Globus pallidus (tissue), 1 donor: ENCODE measurements around the gene HNF1A.

ENCODE experiments used
- DNase-seq: peaks from one replicate; pipeline ENCODE4 v3.0.0-alpha.2; 2015; ENCODE audit warnings: low spot score

The HNF1A gene

GRCh38 chr12:120988658-120989057, 10.3 kb downstream of the HNF1A start:
- no peak for DNase-seq

- DNase-seq, result no peak
Measured at GRCh38 chr12:120989687-120990086, 11.3 kb downstream of the HNF1A start.

- DNase-seq, result no peak
Measured at GRCh38 chr12:120990487-120991055, 12.2 kb downstream of the HNF1A start.

- DNase-seq, result no peak
Measured at GRCh38 chr12:120991965-120992364, 13.6 kb downstream of the HNF1A start.

- no peak for DNase-seq
Measured at GRCh38 chr12:120992989-120993388, 14.6 kb downstream of the HNF1A start.

- no peak for DNase-seq
Measured at GRCh38 chr12:120993496-120993895, 15.2 kb downstream of the HNF1A start.

- DNase-seq, result no peak
Measured at GRCh38 chr12:120994059-120994458, 15.7 kb downstream of the HNF1A start.

GRCh38 chr12:120994589-120995337, 16.4 kb downstream of the HNF1A start:
- DNase-seq, result no peak

- DNase-seq, result no peak
Measured at GRCh38 chr12:120996133-120996746, 17.9 kb downstream of the HNF1A start.

- no peak for DNase-seq
Measured at GRCh38 chr12:120997448-120997847, 19.1 kb downstream of the HNF1A start.

- no peak for DNase-seq
Measured at GRCh38 chr12:120998435-120998834, 20.1 kb downstream of the HNF1A start.

- no peak for DNase-seq
Measured at GRCh38 chr12:120999191-121000120, 21.1 kb downstream of the HNF1A start.

- no peak for DNase-seq
Measured at GRCh38 chr12:121000530-121000929, 22.2 kb downstream of the HNF1A start.

GRCh38 chr12:121001060-121001459, 22.7 kb downstream of the HNF1A start:
- DNase-seq, result no peak

GRCh38 chr12:121001841-121002483, 23.6 kb downstream of the HNF1A start:
- no peak for DNase-seq

- no peak for DNase-seq
Measured at GRCh38 chr12:121003650-121004049, 25.3 kb downstream of the HNF1A start.

- DNase-seq, result no peak
Measured at GRCh38 chr12:121004253-121004815, 26.0 kb downstream of the HNF1A start.

GRCh38 chr12:121005346-121005815, 27.0 kb downstream of the HNF1A start:
- no peak for DNase-seq

GRCh38 chr12:121008347-121009098, 30.2 kb downstream of the HNF1A start:
- no peak for DNase-seq

- no peak for DNase-seq
Measured at GRCh38 chr12:121009741-121010140, 31.4 kb downstream of the HNF1A start.

GRCh38 chr12:121010860-121011259, 32.5 kb downstream of the HNF1A start:
- no peak for DNase-seq
